GM21529 (cell line): ENCODE measurements around the gene CNOT11.
A peak's percentile ranks its signal among the peaks of the same experiment; 100 is the strongest.

Experiments
- ATAC-seq: cut with Tn5 transposase; IDR thresholded peaks from one replicate; pipeline ENCODE4 v1.9.1; 2021; ENCODE audit not compliant: unreplicated experiment

Gene CNOT11

GRCh38 chr2:101274142-101274541 is 21.5 kb downstream of the CNOT11 start:
- no peak for ATAC-seq

GRCh38 chr2:101277111-101277510 is 24.4 kb downstream of the CNOT11 start:
- no peak for ATAC-seq

- ATAC-seq, result no peak
Measured at GRCh38 chr2:101278925-101279324, 26.2 kb downstream of the CNOT11 start.

DNA sequence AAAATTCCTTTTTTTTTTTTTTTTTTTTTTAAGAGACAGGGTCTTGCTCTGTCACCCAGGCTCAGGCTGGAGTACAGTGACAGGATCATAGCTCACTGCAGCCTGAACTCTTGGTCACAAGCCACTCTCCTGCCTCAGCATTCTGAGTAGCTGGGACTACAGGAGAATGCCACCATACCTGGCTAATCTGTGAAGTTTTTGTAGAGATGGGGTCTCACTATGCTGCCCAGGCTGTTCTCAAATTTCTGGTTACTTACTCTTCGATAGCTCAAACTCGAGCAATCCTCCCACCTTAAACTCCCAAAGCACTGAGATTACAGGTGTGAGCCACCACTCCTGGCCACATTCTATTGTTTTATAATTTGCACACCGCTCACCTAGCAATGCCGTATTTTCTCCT is 28.8 kb downstream of the CNOT11 start:
- ATAC-seq, result no peak

DNA sequence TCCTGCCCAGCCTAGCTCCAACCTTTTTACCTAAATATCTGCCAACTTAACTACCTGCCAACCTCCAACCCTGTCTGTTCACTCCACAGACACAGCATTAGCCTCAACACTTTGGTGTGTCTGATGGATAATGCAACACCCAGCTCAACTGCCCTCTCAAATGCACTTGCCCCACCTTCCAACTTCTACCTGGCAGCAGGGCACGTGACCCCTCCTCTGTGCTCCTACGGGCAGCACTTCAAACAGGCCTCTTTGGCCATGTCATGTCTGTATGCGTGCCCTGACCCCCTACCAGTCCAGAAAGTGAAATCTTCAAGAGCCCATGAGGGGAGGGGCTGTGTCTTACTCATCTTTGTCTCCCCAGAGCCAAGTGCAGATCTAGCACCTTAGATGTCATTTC is 30.3 kb downstream of the CNOT11 start:
- no peak for ATAC-seq

GRCh38 chr2:101286684-101287083 is 34.0 kb downstream of the CNOT11 start:
- ATAC-seq, result no peak

- ATAC-seq, result no peak
Measured at GRCh38 chr2:101287303-101287702, 34.6 kb downstream of the CNOT11 start.

DNA sequence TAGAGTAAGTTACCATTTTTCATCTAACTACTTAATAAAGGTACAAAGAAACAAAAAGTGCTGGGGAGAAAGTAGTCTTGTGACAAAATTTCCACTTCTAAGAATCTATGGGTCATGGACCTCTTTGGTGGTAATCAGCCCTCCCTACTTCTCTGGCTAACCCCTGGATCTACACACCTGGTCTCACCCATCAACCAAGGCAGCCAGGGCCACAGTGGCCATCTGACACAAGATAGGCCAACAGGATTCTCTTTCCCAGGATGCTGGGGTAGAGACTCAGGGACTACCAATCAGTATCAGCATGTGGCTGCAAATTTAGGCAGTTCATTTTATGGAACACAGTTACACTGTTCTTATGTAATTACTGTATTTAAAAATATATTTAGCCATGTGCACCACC is 38.0 kb downstream of the CNOT11 start:
- no peak for ATAC-seq

DNA sequence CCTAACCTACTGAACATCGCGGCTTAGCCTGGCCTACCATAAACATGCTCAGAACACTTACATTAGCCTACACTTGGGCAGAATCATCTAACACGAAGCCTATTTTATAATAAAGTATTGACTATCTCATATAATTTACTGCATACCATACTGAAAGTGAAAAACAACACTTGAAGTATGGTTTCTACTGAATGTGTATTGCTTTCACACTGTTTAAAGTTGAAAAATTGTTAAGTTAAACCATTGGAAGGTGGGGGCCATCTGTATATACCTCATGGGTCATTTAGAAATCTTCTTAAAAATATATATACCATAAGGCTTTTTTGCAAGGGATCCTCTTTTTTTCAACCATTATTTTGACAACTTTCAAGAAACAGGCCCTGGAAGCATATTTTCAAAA is 39.3 kb downstream of the CNOT11 start:
- no peak for ATAC-seq

DNA sequence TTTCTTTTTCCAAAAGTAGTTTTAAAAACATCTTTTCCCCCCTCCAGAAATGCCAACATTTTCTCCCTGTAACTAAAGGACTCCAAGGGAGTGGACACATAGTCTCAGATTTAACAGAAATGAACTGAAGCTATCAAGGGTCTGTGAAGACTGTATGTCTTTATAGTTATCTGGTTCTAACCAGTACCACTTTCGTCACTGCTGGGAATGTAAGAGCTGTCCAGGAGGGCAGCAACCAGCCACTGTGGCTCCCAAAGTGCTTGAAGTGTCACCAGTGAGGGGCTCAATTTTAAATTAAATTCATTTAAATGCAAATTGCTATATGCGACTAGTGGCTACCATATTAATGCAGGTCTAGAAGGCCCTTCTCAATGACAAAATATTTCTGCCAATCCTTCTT is 40.9 kb downstream of the CNOT11 start:
- no peak for ATAC-seq

- no peak for ATAC-seq
Measured at GRCh38 chr2:101294861-101295260, 42.2 kb downstream of the CNOT11 start.

GRCh38 chr2:101295895-101296294 is 43.2 kb downstream of the CNOT11 start:
- ATAC-seq, result no peak

GRCh38 chr2:101296371-101296770 is 43.7 kb downstream of the CNOT11 start:
- ATAC-seq, result no peak

- no peak for ATAC-seq
Measured at GRCh38 chr2:101297383-101297782, 44.7 kb downstream of the CNOT11 start.

- no peak for ATAC-seq
Measured at GRCh38 chr2:101299604-101300003, 46.9 kb downstream of the CNOT11 start.

GRCh38 chr2:101300164-101300563 is 47.5 kb downstream of the CNOT11 start:
- no peak for ATAC-seq

DNA sequence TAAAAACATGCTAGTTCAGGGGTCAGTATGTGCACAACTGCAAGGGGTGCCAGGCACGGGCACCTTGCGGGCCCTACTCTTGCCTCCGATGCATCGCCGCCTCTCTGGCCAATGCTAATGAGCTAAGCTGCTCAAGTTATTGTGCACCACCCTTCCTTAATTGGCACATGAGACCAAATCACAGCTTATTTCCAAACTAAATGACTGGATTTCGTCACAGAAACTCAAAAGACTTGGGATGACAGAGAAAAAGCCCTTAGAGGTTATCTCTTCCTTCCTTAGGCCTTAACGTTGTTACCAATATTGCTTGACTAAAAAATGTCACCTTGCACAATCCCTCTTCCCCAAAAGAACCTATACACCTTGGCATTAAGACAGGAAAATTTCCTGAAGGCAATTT is 48.1 kb downstream of the CNOT11 start:
- no peak for ATAC-seq

- no peak for ATAC-seq
Measured at GRCh38 chr2:101302016-101302415, 49.3 kb downstream of the CNOT11 start.

DNA sequence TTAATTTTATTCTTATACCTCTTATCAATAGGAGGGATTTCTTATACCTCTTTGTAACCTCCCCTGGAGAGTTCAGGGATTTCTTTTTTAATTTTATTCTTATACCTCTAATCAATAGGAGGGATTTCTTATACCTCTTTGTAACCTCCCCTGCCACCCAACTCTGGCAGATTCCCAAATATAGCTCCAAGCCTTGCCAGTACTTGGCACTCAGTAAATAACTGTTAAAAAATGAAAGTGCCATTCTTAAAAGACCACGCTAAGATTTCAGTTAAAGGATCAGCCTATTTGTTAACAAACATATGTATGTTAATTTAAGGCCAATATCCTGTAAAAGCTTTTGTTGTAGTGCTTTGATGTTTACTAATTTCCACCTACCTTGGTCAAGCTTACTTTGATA is 51.0 kb downstream of the CNOT11 start:
- no peak for ATAC-seq

DNA sequence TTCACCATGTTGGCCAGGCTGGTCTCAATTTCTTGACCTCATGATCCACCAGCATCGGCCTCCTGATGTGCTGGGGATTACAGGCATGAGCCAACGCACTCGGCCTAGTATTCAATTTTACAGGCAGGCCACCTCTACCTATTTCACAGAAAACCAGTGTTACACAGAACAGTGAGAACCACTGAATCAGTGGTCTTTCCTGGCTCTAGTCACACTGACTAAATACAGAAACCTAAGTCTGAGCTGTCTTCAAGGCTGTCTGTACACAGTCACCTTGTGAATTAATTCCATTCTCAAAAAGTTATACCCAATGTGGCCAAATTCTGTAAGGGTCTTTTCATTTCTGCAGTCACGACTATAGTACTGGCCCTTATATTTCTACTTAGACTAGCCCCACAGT is 52.3 kb downstream of the CNOT11 start:
- no peak for ATAC-seq

DNA sequence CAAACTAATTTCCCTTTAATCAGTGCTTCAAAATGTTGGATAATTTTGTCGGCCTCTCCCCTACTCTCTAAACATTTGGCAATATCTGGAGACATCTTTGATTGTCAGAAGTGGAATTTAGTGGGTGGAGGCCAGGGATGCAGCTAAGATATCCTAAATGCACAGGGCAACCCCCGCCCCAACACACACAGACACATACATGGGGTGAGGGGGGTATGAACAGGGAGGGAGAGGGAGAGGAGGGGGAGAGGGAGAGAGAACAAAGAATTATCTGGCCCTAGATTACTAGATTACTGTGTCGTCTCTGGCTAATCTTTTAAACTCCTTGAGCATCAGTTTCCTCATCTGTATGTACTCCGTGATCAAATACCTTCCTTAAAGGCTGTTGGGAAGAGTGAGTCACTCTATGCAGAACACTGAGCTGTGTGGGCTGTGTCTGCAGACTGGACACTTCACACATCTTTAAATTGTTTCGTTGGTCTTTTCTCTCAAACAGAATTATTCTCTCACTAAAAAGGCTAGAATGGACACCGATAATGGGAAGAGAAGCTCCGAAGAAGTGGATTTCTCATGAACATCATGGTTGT is 52.9 kb downstream of the CNOT11 start:
- ATAC-seq, result no peak

- peak; percentile 2 for ATAC-seq
Measured at GRCh38 chr2:101306410-101306809, 53.7 kb downstream of the CNOT11 start.

GRCh38 chr2:101307503-101307902 is 54.8 kb downstream of the CNOT11 start:
- ATAC-seq, result no peak
